Heart left ventricle (tissue), 16 donors: ENCODE measurements around the gene IPO7. TPM values are rescaled to one million over a fixed set of nuclear protein-coding genes. Genes with fewer than 3 reads are reported as not detected.
A peak's percentile ranks its signal among the peaks of the same experiment; 100 is the strongest.
"Not testable (repeated sequence)": the region's sequence is repeated elsewhere in the genome, so short reads cannot be mapped to it uniquely, and the experiment has no call there.

Experiments used
- ATAC-seq, 4 donors: fragments of 200-7000 bp; cut with Tn5 transposase; one replicate each; pipeline ENCODE4 v1.9.1; 2020 to 2022; ENCODE audit warnings: moderate library complexity in 4 of 4, mild to moderate bottlenecking in 3 of 4, moderate number of reproducible peaks in 1 of 4
- DNase-seq, 5 donors: peaks; one replicate each; pipeline ENCODE4 v3.0.0-alpha.2; 2020
- H3K27ac ChIP-seq, 12 donors: fragments of 200-600 bp; sonication (generic) in 4 of 12; one replicate each; pipeline versions ENCODE4 v1.5.0 to v1.8.0; 2016 to 2022; ENCODE audit warnings: mild to moderate bottlenecking in 2 of 12
- H3K27me3 ChIP-seq, 9 donors: fragments of 200-600 bp; sonication (generic) in 2 of 9; one replicate each; pipeline versions ENCODE4 v1.5.1 to v1.8.0; 2016 to 2022; ENCODE audit warnings: mild to moderate bottlenecking in 3 of 9
- H3K36me3 ChIP-seq, 9 donors: fragments of 200-600 bp; sonication (generic) in 2 of 9; one replicate each; pipeline versions ENCODE4 v1.5.0 to v1.8.0; 2018 to 2022; ENCODE audit warnings: mild to moderate bottlenecking in 2 of 9
- H3K4me1 ChIP-seq, 12 donors: fragments of 200-600 bp; sonication (generic) in 4 of 12; one replicate each; pipeline versions ENCODE4 v1.5.0 to v1.8.0; 2016 to 2022; ENCODE audit warnings: mild to moderate bottlenecking in 3 of 12
- H3K4me3 ChIP-seq, 12 donors: fragments of 200-600 bp; sonication (generic) in 4 of 12; one replicate each; pipeline versions ENCODE4 v1.5.0 to v1.8.0; 2017 to 2022; ENCODE audit warnings: mild to moderate bottlenecking in 9 of 12, moderate library complexity in 4 of 12
- H3K9me3 ChIP-seq, 12 donors: fragments of 200-600 bp; sonication (generic) in 4 of 12; one replicate each; pipeline versions ENCODE4 v1.5.0 to v1.8.0; 2016 to 2022; ENCODE audit warnings: mild to moderate bottlenecking in 1 of 12
- POLR2A ChIP-seq, 2 donors: fragments of 450-650 bp; IDR thresholded peaks; one replicate each; pipeline ENCODE4 v1.6.1; 2017; ENCODE audit warnings: antibody characterized with exemption in 2 of 2, mild to moderate bottlenecking in 2 of 2, moderate library complexity in 2 of 2
- WGBS, 4 donors: extraction: QIAGEN DNeasy Blood & Tissue Kit in 2 of 4; methylation state at CpG; one replicate each; pipeline versions ENCODE4 v1.1.5 to v1.1.7; 2013 to 2018; 5-methylcytosine and 5-hydroxymethylcytosine counted together
- intact Hi-C, 10 donors: fragments of 100-400 bp; cut with DNase I; formaldehyde crosslinking; loops; one replicate each; pipeline versions ENCODE4 v1.11.1 to v1.14.2; 2022
- long read RNA-seq, 3 donors: library from polyadenylated mRNA; unstranded; transcript quantifications; one replicate each; pipeline ENCODE4 v2.0.0, GENCODE V29; 2020 to 2021
- polyA plus RNA-seq, 2 donors: library from polyadenylated mRNA; stranded (reverse); fragments of 200-250 nt; gene quantifications; one replicate each; pipeline ENCODE4 v1.2.3, GENCODE V29; 2013
- total RNA-seq, 9 donors: library from RNA; depleted of rRNA in 2 of 9; stranded (reverse); fragments of >200 nt in 2 of 9; fragmentation: NEBNext Ultra II Directional in 3 of 9; extraction: Animal tissue kit (Norgen Biotek cat#: 25700) in 3 of 9; gene quantifications; one replicate each; pipeline versions ENCODE4 v1.1.0 to v1.2.4, GENCODE V29; 2016 to 2023
- TF ChIP-seq, protein P1 (sequence below), 12 donors: fragments of 200-600 bp; sonication (generic) in 4 of 12; IDR thresholded peaks; one replicate each; pipeline versions ENCODE4 v1.5.0 to v1.8.0; 2018 to 2022; ENCODE audit warnings: antibody characterized with exemption in 12 of 12, mild to moderate bottlenecking in 5 of 12
- donor health status: ischemic (EF 13 %, LVEDD 7.1; RV severe dilation, severe dysfunction).
- donor health status: healthy with polysubstance abuse.
- donor health status: DM: no; HTN: yes; CAD: no.
- donor health status: DM: no; HTN: no; CAD: no.
- donor health status: ischemic (EF 25% LVEDD 6.9; RV normal size, moderate dysfunction).
- donor health status: ischemic (EF 25% LVEDD 5.7; RV mildly dilated, moderate dysfunction).
- donor health status: healthy.
- donor health status: DM: yes; HTN: yes; CAD: no.
- donor health status: ischemic (EF 35%, LVEDD 5.7; RV mildly dilated, moderate dysfunction).
- donor health status: nonischemic (EF 11% LVEDD 7.7; RV severe dilation, severe dysfunction).
- donor health status: DM: yes; HTN: yes; CAD: no.
- donor health status: PGD.
- donor health status: ischemic (EF 29% LVEDD 5.4; RV normal size, mild dysfunction).
- donor health status: nonischemic (EF 23%, LVEDD 6.1; RV moderate dilation, normal function).

Gene IPO7
- total RNA-seq, result 100 to 1,000 TPM in 8 of 9 donors, 10 to 100 TPM in 1; 71.7 to 200 (median 141) TPM
- 100 to 1,000 TPM in 1 of 2 donors, 10 to 100 TPM in 1; 25.6 to 150 TPM for polyA plus RNA-seq
- long read RNA-seq, donor 1, full-length matches to known transcripts, result 2 of 29 reads
- long read RNA-seq, donor 1, partial matches to known transcripts, result 9 of 29 reads
- long read RNA-seq, donor 1, other reads (novel, unspliced or antisense), result 18 of 29 reads
- long read RNA-seq, donor 2, full-length matches to known transcripts, result 13 of 102 reads
- long read RNA-seq, donor 2, partial matches to known transcripts, result 74 of 102 reads
- long read RNA-seq, donor 2, other reads (novel, unspliced or antisense), result 15 of 102 reads
- long read RNA-seq, donor 3, full-length matches to known transcripts, result 2 of 27 reads
- long read RNA-seq, donor 3, partial matches to known transcripts, result 25 of 27 reads
- long read RNA-seq, donor 3, other reads (novel, unspliced or antisense), result 0 of 27 reads

DNA sequence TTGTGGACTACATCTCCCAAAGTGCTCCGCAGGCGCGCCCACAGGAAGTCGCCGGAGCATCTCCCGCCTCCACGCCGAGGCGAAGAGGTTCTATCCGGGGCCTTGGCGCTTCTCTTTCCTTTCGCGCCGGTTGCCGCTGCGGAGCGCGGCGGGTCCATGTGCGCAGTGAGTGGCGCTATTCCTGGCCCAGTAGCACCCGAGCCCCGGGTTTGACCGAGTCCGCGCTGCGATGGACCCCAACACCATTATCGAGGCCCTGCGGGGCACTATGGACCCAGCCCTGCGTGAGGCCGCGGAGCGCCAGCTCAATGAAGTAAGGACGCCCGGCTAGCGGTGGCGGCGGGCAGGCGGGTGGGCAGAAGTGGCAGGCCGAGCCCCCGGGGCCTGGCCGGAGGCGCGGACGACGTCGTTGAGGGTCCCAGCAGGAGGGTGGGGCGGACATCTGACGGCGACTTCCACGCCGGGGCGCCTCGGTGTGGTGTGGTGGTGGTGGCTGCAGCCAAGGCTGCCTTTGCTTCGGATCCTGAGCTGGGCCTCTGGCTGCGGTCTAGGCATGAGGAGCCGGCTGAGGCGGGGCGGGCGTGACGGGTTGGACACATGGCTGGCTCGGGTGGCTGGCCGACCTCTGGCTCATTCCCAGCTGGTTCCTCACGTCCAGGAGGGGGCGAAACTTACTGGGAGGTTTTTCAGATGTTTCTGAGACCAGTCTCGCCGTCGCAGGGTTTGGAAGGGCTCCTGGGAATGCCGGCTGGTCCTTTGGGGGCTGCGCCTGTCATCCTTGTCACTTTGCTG lies at the start of gene IPO7:
Gene IPO7 (plus strand): TSS at position 118 of the 792 bp plus-strand sequence. CDS start 112 bp downstream, at position 230.
- peak; percentile 92 to 97 (median 96) for ATAC-seq
- no peaks in the 10 kb centered on the region for H3K9me3 ChIP-seq
- 0% methylated on average over 61 to 70 of the region's 70 CpGs for WGBS, 4 donors
- peak within 1 kb of the TSS; percentile 74 to 96 (median 89) for H3K4me3 ChIP-seq
- intact Hi-C loops, result loop anchor here in 6 of 10 donors (1.0 to 10.0 kb wide), 7 partner anchors 20 to 180 kb away; partner anchors contain the start of genes DENND5A (in 3 of the 6) and TMEM41B (in 2 of the 6)
- peak within 1 kb of the TSS; percentile 72 to 97 (median 95) for H3K27ac ChIP-seq
- H3K36me3 ChIP-seq, result peaks cover 0 to 5% (median 0%) of the 10 kb centered on the region in 9 donors
- peaks cover 0 to 43% (median 20%) of the 10 kb centered on the region in 12 donors for H3K4me1 ChIP-seq
- peak in 1 of 2 donors; percentile 77 for TF ChIP-seq POLR2A (IDR thresholded peaks at IDR 0.05)
- TF ChIP-seq, protein P1, sequence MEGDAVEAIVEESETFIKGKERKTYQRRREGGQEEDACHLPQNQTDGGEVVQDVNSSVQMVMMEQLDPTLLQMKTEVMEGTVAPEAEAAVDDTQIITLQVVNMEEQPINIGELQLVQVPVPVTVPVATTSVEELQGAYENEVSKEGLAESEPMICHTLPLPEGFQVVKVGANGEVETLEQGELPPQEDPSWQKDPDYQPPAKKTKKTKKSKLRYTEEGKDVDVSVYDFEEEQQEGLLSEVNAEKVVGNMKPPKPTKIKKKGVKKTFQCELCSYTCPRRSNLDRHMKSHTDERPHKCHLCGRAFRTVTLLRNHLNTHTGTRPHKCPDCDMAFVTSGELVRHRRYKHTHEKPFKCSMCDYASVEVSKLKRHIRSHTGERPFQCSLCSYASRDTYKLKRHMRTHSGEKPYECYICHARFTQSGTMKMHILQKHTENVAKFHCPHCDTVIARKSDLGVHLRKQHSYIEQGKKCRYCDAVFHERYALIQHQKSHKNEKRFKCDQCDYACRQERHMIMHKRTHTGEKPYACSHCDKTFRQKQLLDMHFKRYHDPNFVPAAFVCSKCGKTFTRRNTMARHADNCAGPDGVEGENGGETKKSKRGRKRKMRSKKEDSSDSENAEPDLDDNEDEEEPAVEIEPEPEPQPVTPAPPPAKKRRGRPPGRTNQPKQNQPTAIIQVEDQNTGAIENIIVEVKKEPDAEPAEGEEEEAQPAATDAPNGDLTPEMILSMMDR (IDR thresholded peaks at IDR 0.05), result peak in 6 of 12 donors; percentile 15 to 49 (median 35)
- no peaks in the 10 kb centered on the region for H3K27me3 ChIP-seq
- DNase-seq, result peak; percentile 90 to 95 (median 94)

DNA sequence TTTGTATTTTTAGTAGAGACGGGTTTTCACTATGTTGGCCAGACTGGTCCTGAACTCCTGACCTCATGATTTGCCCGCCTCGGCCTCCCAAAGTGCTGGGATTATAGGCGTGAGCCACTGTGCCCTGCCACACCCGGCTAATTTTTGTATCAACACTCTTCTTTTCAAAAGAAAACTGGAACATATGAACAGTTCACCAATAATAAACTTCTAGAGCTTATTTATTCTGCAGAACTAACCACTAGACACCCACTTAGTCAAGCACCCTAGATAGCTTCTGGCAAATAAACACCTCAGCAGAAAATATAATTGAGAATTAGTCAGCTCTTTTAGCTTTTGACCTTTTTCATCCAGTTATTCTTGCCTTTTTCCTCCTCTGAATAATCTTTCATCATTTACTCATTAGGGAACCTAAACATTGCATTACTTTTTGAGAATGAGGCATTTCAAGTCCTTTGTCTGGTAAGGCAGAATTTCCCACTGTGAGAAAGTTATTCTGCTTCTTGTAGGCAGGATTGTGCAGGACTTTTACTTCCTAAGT lies 42.7 kb upstream of the IPO7 start:
- H3K27ac ChIP-seq, result no peak overlapping the region
- no peaks in the 10 kb centered on the region for H3K27me3 ChIP-seq
- TF ChIP-seq POLR2A (IDR thresholded peaks at IDR 0.05), result no peak
- DNase-seq, result no peak
- intact Hi-C loops, result no loop called here
- H3K9me3 ChIP-seq, result no peaks in the 10 kb centered on the region
- no peaks in the 10 kb centered on the region for H3K36me3 ChIP-seq
- H3K4me3 ChIP-seq, result no peak overlapping the region
- 66 to 79% (median 72%) methylated on average over 5 of the region's 5 CpGs for WGBS, 4 donors
- no peak for ATAC-seq
- no peaks in the 10 kb centered on the region for H3K4me1 ChIP-seq

- TF ChIP-seq, protein P1 (IDR thresholded peaks at IDR 0.05), result no peak
- no peak for TF ChIP-seq POLR2A (IDR thresholded peaks at IDR 0.05)
- H3K27me3 ChIP-seq, result no peaks in the 10 kb centered on the region
- H3K27ac ChIP-seq, result no peak overlapping the region
- ATAC-seq (no peak), DNase-seq (no peak)
- H3K4me3 ChIP-seq, result no peak overlapping the region
- intact Hi-C loops, result no loop called here
- no peaks in the 10 kb centered on the region for H3K9me3 ChIP-seq
- H3K36me3 ChIP-seq, result no peaks in the 10 kb centered on the region
- 58 to 64% (median 61%) methylated on average over 3 of the region's 3 CpGs for WGBS, 4 donors
- H3K4me1 ChIP-seq, result no peaks in the 10 kb centered on the region
These were observed 40.3 kb upstream of the IPO7 start for GRCh38 chr11:9344061-9344680.

DNA sequence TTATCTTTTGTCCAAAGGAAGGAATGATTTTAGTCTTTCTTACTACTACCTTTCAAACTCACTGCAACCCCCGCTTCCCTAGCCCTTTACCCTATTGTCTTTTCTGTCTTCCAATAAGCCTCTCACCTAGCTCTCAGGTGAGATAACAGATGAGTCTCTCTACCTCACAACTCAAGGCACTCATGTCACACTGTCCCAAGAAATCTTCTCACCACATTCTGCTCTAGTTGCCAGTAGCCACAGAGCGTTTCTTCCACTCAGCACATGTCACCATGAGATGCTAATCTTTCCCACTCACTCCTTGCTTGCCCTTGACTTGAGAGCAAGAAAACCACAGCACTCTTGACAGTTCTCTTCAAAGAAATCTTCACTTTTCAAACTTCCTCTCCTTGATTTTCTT lies 37.4 kb upstream of the IPO7 start:
- Histone ChIP-seq H3K4me1 (no peaks in the 10 kb centered on the region), H3K4me3 (no peak overlapping the region), H3K27me3 (no peaks in the 10 kb centered on the region), H3K9me3 (no peaks in the 10 kb centered on the region), H3K27ac (no peak overlapping the region), H3K36me3 (no peaks in the 10 kb centered on the region)
- WGBS, 4 donors, result 58 to 63% (median 60%) methylated on average over 2 of the region's 2 CpGs
- intact Hi-C loops, result no loop called here
- DNase-seq (no peak), ATAC-seq (no peak)
- TF ChIP-seq, protein P1 (IDR thresholded peaks at IDR 0.05), result no peak
- TF ChIP-seq POLR2A (IDR thresholded peaks at IDR 0.05), result no peak

DNA sequence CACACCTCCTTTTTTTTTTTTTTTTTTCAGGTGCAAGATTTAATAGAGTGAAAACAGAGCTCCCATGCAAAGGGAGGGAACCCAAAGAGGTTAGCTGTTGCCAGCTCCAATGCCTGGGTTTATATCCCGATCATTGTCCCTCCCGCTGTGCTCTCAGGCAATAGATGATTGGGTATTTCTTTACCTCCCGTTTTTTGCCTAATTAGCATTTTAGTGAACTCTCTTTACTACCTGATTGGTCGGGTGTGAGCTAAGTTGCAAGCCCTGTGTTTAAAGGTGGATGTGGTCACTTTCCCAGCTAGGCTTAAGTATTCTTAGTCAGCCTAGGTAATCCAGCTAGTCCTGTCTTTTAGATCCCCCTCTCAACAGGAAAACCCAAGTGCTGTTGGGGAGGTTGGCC lies 36.7 kb upstream of the IPO7 start:
- 75 to 82% (median 79%) methylated on average over 4 of the region's 4 CpGs for WGBS, 4 donors
- H3K4me1 ChIP-seq, H3K9me3 ChIP-seq, H3K27me3 ChIP-seq, ATAC-seq, DNase-seq, intact Hi-C loops, H3K4me3 ChIP-seq, H3K27ac ChIP-seq, H3K36me3 ChIP-seq: not testable (repeated sequence)
